H9 (cell line): ENCODE measurements around the gene C17orf50. TPM values are rescaled to one million over a fixed set of nuclear protein-coding genes. Genes with fewer than 3 reads are reported as not detected.

Experiments
- DNase-seq: peaks from one replicate; pipeline ENCODE4 v3.0.0-alpha.2; 2017
- H2AFZ ChIP-seq: one replicate; pipeline ENCODE4 v1.6.1; 2013; ENCODE audit warnings: mild to moderate bottlenecking, low read length, control low read depth, moderate library complexity
- H2AK5ac ChIP-seq: 2 replicates; pipeline ENCODE4 v1.6.1; 2013; ENCODE audit warnings: low read length, control low read depth, mixed read lengths; ENCODE audit not compliant: insufficient read length
- H2BK120ac ChIP-seq: one replicate; pipeline ENCODE4 v1.6.1; 2013; ENCODE audit warnings: low read depth, mild to moderate bottlenecking, low read length, control low read depth, inconsistent platforms; ENCODE audit not compliant: poor library complexity, severe bottlenecking
- H2BK12ac ChIP-seq: 2 replicates; pipeline ENCODE4 v1.6.1; 2013; ENCODE audit warnings: low read length, control low read depth, mixed read lengths, low read depth; ENCODE audit not compliant: insufficient read length
- H2BK15ac ChIP-seq: 2 replicates; pipeline ENCODE4 v1.6.1; 2013; ENCODE audit warnings: low read depth, low read length, control low read depth
- H2BK20ac ChIP-seq: one replicate; pipeline ENCODE4 v1.6.1; 2013; ENCODE audit warnings: low read depth, mild to moderate bottlenecking, low read length, control low read depth, inconsistent platforms; ENCODE audit not compliant: poor library complexity, severe bottlenecking
- H2BK5ac ChIP-seq: 2 replicates; pipeline ENCODE4 v1.6.1; 2013; ENCODE audit warnings: low read length, control low read depth, mixed read lengths; ENCODE audit not compliant: insufficient read length
- H3K14ac ChIP-seq: 2 replicates; pipeline ENCODE4 v1.6.1; 2013; ENCODE audit warnings: low read length, control low read depth; ENCODE audit not compliant: insufficient read depth
- H3K18ac ChIP-seq: 2 replicates; pipeline ENCODE4 v1.6.1; 2013; ENCODE audit warnings: low read depth, mild to moderate bottlenecking, mixed read lengths, low read length, control low read depth; ENCODE audit not compliant: insufficient read length
- H3K23ac ChIP-seq: 2 replicates; pipeline ENCODE4 v1.6.1; 2013; ENCODE audit warnings: low read length, control low read depth, mixed read lengths, low read depth; ENCODE audit not compliant: insufficient read length
- H3K23me2 ChIP-seq: 2 replicates; pipeline ENCODE4 v1.6.1; 2013; ENCODE audit warnings: low read depth, mild to moderate bottlenecking, mixed read lengths, low read length, control low read depth; ENCODE audit not compliant: insufficient read length, poor library complexity, severe bottlenecking
- H3K27ac ChIP-seq: 2 replicates; pipeline ENCODE4 v1.5.1; 2013; ENCODE audit warnings: low read length, control low read depth, mixed read lengths, low read depth; ENCODE audit not compliant: insufficient read length
- H3K27me3 ChIP-seq: 2 replicates; pipeline ENCODE4 v1.6.1; 2013; ENCODE audit warnings: low read length, control low read depth, inconsistent platforms; ENCODE audit not compliant: insufficient read depth
- H3K4ac ChIP-seq: 2 replicates; pipeline ENCODE4 v1.6.1; 2013; ENCODE audit warnings: low read depth, mild to moderate bottlenecking, control low read depth, inconsistent platforms, low read length, moderate library complexity
- H3K4me1 ChIP-seq: 2 replicates; pipeline ENCODE4 v1.6.1; 2013; ENCODE audit warnings: low read length, control low read depth, inconsistent platforms; ENCODE audit not compliant: insufficient read depth
- H3K4me2 ChIP-seq: 2 replicates; pipeline ENCODE4 v1.6.1; 2013; ENCODE audit warnings: low read length, control low read depth, mixed read lengths; ENCODE audit not compliant: insufficient read length, insufficient read depth
- H3K56ac ChIP-seq: 2 replicates; pipeline ENCODE4 v1.6.1; 2013; ENCODE audit warnings: low read depth, mild to moderate bottlenecking, mixed read lengths, low read length, control low read depth; ENCODE audit not compliant: insufficient read length
- H3K79me1 ChIP-seq: 2 replicates; pipeline ENCODE4 v1.6.1; 2013; ENCODE audit warnings: low read depth, mild to moderate bottlenecking, moderate library complexity, low read length, control low read depth, inconsistent platforms; ENCODE audit not compliant: insufficient read depth, poor library complexity, severe bottlenecking
- H3K79me2 ChIP-seq: 2 replicates; pipeline ENCODE4 v1.6.1; 2013; ENCODE audit warnings: low read length, control low read depth, inconsistent platforms; ENCODE audit not compliant: insufficient read depth
- H3K9ac ChIP-seq: 2 replicates; pipeline ENCODE4 v1.6.1; 2013; ENCODE audit warnings: low read length, control low read depth, mixed read lengths; ENCODE audit not compliant: insufficient read length; ENCODE audit errors: extremely low read depth
- H3K9me3 ChIP-seq: one replicate; pipeline ENCODE4 v1.6.1; 2013; ENCODE audit warnings: low read depth, low read length, inconsistent platforms; ENCODE audit not compliant: control insufficient read depth
- H3T11ph ChIP-seq: one replicate; pipeline ENCODE4 v1.6.1; 2013; ENCODE audit warnings: mild to moderate bottlenecking, low read length, control low read depth, inconsistent platforms
- H4K20me1 ChIP-seq: one replicate; pipeline ENCODE4 v1.6.1; 2013; ENCODE audit not compliant: control insufficient read depth, insufficient read length, insufficient read depth
- H4K5ac ChIP-seq: 2 replicates; pipeline ENCODE4 v1.6.1; 2013; ENCODE audit warnings: low read depth, mild to moderate bottlenecking, mixed read lengths, low read length, control low read depth; ENCODE audit not compliant: insufficient read length
- H4K8ac ChIP-seq: replicated peaks from 2 replicates; pipeline ENCODE4 v1.6.1; 2013; ENCODE audit warnings: low read length, control low read depth, mixed read lengths, low read depth; ENCODE audit not compliant: insufficient read length
- H4K91ac ChIP-seq: 2 replicates; pipeline ENCODE4 v1.6.1; 2013; ENCODE audit warnings: low read depth, mild to moderate bottlenecking, moderate library complexity, mixed read lengths, low read length, control low read depth; ENCODE audit not compliant: insufficient read length
- H3K27ac Mint-ChIP-seq, 3 experiments: 2 replicates in 2 of 3; 3 replicates in 1 of 3; pipeline ENCODE4 v1.8.0; 2020 to 2021; ENCODE audit warnings: mixed read lengths in 3 of 3, mild to moderate bottlenecking in 1 of 3, moderate library complexity in 1 of 3
- H3K27me3 Mint-ChIP-seq: 2 replicates; pipeline ENCODE4 v1.8.0; 2021; ENCODE audit warnings: low read depth, mild to moderate bottlenecking, moderate library complexity, mixed read lengths
- H3K36me3 Mint-ChIP-seq, 3 experiments: 2 replicates in 2 of 3; 3 replicates in 1 of 3; pipeline ENCODE4 v1.8.0; 2020 to 2021; ENCODE audit warnings: low read depth in 3 of 3, mixed read lengths in 3 of 3; ENCODE audit not compliant: insufficient read depth in 1 of 3
- H3K4me1 Mint-ChIP-seq, 2 experiments: 2 replicates each; pipeline ENCODE4 v1.8.0; 2020; ENCODE audit warnings: mixed read lengths in 2 of 2
- H3K4me3 Mint-ChIP-seq, 2 experiments: 2 replicates in 1 of 2; 3 replicates in 1 of 2; pipeline ENCODE4 v1.8.0; 2020 to 2021; ENCODE audit warnings: mild to moderate bottlenecking in 2 of 2, mixed read lengths in 2 of 2, moderate library complexity in 1 of 2
- H3K9me3 Mint-ChIP-seq, 2 experiments: 2 replicates in 1 of 2; 3 replicates in 1 of 2; pipeline ENCODE4 v1.8.0; 2020; ENCODE audit warnings: mild to moderate bottlenecking in 2 of 2, mixed read lengths in 2 of 2, moderate library complexity in 1 of 2
- CTCF ChIP-seq: fragments of 200-600 bp; sonication (generic); conservative IDR thresholded peaks from 3 replicates; pipeline ENCODE4 v1.8.0; 2021; ENCODE audit warnings: antibody characterized with exemption, mild to moderate bottlenecking
- WGBS: extraction: QIAGEN DNeasy Blood & Tissue Kit; methylation state at CpG from one replicate; pipeline ENCODE4 v1.1.7; 2013; ENCODE audit warnings: missing lambda C conversion rate, low lambda C conversion rate, mixed read lengths; ENCODE audit not compliant: insufficient read length; ENCODE audit errors: extremely low coverage; 5-methylcytosine and 5-hydroxymethylcytosine counted together
- total RNA-seq: library from RNA; stranded (reverse); gene quantifications from 2 replicates; pipeline ENCODE4 v1.2.1, GENCODE V29; 2021

The C17orf50 gene
- total RNA-seq, 1 experiment from 2014 or later, result not detected

- Histone ChIP-seq H2BK120ac (no peak overlapping the region), H3K23me2 (peaks cover 4% of the 10 kb centered on the region), H3K9ac (no peak overlapping the region), H3K79me1 (no peaks in the 10 kb centered on the region), H2AFZ (no peak overlapping the region), H3K79me2 (no peaks in the 10 kb centered on the region), H3K56ac (no peak overlapping the region), H3T11ph (no peak overlapping the region), H3K9me3 (no peaks in the 10 kb centered on the region), H2AK5ac (no peak overlapping the region), H2BK15ac (no peak overlapping the region), H3K4me1 (no peaks in the 10 kb centered on the region), H3K4me2 (no peak overlapping the region), H4K91ac (no peak overlapping the region), H3K4ac (no peak overlapping the region), H3K18ac (no peak overlapping the region), H2BK12ac (no peak overlapping the region), H4K20me1 (no peaks in the 10 kb centered on the region), H4K8ac (no peak overlapping the region), H3K14ac (no peak overlapping the region), H3K27ac (no peak overlapping the region), H4K5ac (no peak overlapping the region), H3K23ac (no peak overlapping the region), H2BK20ac (no peak overlapping the region), H3K27me3 (peaks cover 17% of the 10 kb centered on the region; the same call in 1 of the 2 replicates), H2BK5ac (no peak overlapping the region)
- Mint-ChIP-seq H3K9me3 (peaks cover 0 to 6% of the 10 kb centered on the region in 2 experiments; a peak in 2 of 5 replicates), H3K4me1 (peaks cover 7 to 16% of the 10 kb centered on the region in 2 experiments), H3K27ac (no peak overlapping the region), H3K36me3 (no peaks in the 10 kb centered on the region; a peak in 1 of 7 replicates), H3K4me3 (peak overlapping the region in 1 of 2 experiments; percentile 26; a peak in 1 of 5 replicates), H3K27me3 (peaks cover 63% of the 10 kb centered on the region)
- DNase-seq, result no peak
- no peak for TF ChIP-seq CTCF
- WGBS, result no CpG with 5 or more reads among the region's 7 CpGs
These were observed 18.2 kb upstream of the C17orf50 start for GRCh38 chr17:35742496-35742895.
